Measurements from ENCODE around the gene TSPAN9. TPM values are rescaled to one million over a fixed set of nuclear protein-coding genes. Genes with fewer than 3 reads are reported as not detected.

The TSPAN9 gene
- total and polyA plus RNA-seq, 2 of the 4 experiments (the other 2 are of a cell fraction) = 17.7 to 39.1 TPM

GRCh38 chr12:3179731-3180130 lies 102.6 kb downstream of the TSPAN9 start:
- Histone ChIP-seq H2AFZ (replicated peaks; ENCODE audit: low read length, poor library complexity) (no peak overlapping the region), H3K56ac (ENCODE audit: extremely low read depth, insufficient read depth, low read length) (no peak overlapping the region), H3K79me1 (ENCODE audit: low read depth in 1 of 2, low read length in 2 of 2) (peaks cover 0 to 4% of the 10 kb centered on the region in 2 experiments; a peak in 2 of 4 replicates), H2AK5ac (ENCODE audit: low read depth, low read length) (no peak overlapping the region), H3K4me2 (ENCODE audit: low read depth, low read length) (no peak overlapping the region), H3K4me3 (ENCODE audit: insufficient read depth, low read depth, low read length) (no peak overlapping the region), H2BK20ac (ENCODE audit: low read depth, low read length) (no peak overlapping the region), H2BK120ac (ENCODE audit: low read depth, low read length) (no peak overlapping the region), H3K4me1 (ENCODE audit: control insufficient read depth, insufficient read depth, low read length) (peaks cover 2% of the 10 kb centered on the region; the same call in 1 of the 2 replicates), H3K27ac (ENCODE audit: insufficient read depth, low read length) (no peak overlapping the region), H4K20me1 (ENCODE audit: insufficient read depth, low read length) (no peaks in the 10 kb centered on the region), H3K36me3 (ENCODE audit: control insufficient read depth, insufficient read depth, low read length) (no peaks in the 10 kb centered on the region), H4K8ac (ENCODE audit: low read depth in 2 of 2, low read length in 2 of 2) (no peak overlapping the region), H3K4ac (ENCODE audit: low read depth, low read length) (no peak overlapping the region), H3K9me1 (ENCODE audit: insufficient read depth, low read length) (peaks cover 3% of the 10 kb centered on the region; the same call in 1 of the 2 replicates), H3K9ac (ENCODE audit: low read depth, low read length) (no peak overlapping the region), H3K14ac (replicated peaks; ENCODE audit: low read depth, low read length) (no peak overlapping the region), H4K91ac (ENCODE audit: insufficient read depth, low read depth, low read length) (no peak overlapping the region), H2AK9ac (replicated peaks; ENCODE audit: low read depth, low read length, poor library complexity) (no peak overlapping the region), H3K27me3 (ENCODE audit: control insufficient read depth, insufficient read depth, low read length) (no peaks in the 10 kb centered on the region), H2BK15ac (ENCODE audit: low read depth, low read length) (no peak overlapping the region), H3K9me3 (ENCODE audit: control insufficient read depth, insufficient read depth, low read length) (no peaks in the 10 kb centered on the region), H3K18ac (ENCODE audit: low read depth, low read length) (no peak overlapping the region), H2BK5ac (ENCODE audit: low read depth, low read length, poor library complexity, severe bottlenecking) (no peak overlapping the region), H3K23ac (ENCODE audit: low read depth, low read length) (no peak overlapping the region), H4K5ac (ENCODE audit: low read depth, low read length) (no peak overlapping the region)
- ATAC-seq (ENCODE audit: low read depth) (no peak), DNase-seq (no peak)
- in situ Hi-C loops (cut with MboI; ENCODE audit: low sequenced_read_pairs) = no loop called here
- ChIA-PET POLR2A (ENCODE audit: unreplicated experiment) (no interaction called here), CTCF (no interaction called here)
- dilution Hi-C loops (cut with HindIII; ENCODE audit: low sequenced_read_pairs, unreplicated experiment) = no loop called here
- no TSS peak for BruUV-seq (replicated peaks)
- intact Hi-C loops (cut with micrococcal nuclease) = no loop called here
- TF ChIP-seq SMC3 (IDR thresholded peaks at IDR 0.05; ENCODE audit: low read depth, low read length) (no peak), RAD21 (IDR thresholded peaks at IDR 0.05; ENCODE audit: low read length) (no peak), FOS (IDR thresholded peaks at IDR 0.05; ENCODE audit: low read depth, low read length) (no peak), CHD1 (IDR thresholded peaks at IDR 0.05; ENCODE audit: low read depth, low read length) (no peak), NFE2L2 (IDR thresholded peaks at IDR 0.05; ENCODE audit: low read depth, low read length) (no peak), CEBPB (IDR thresholded peaks at IDR 0.05; ENCODE audit: low read depth, low read length) (no peak), RFX5 (IDR thresholded peaks at IDR 0.05; ENCODE audit: low read depth, low read length) (no peak), BHLHE40 (IDR thresholded peaks at IDR 0.05; ENCODE audit: low read depth, low read length) (no peak), RCOR1 (IDR thresholded peaks at IDR 0.05; ENCODE audit: insufficient replicate concordance, low read length) (no peak), POLR2A (IDR thresholded peaks at IDR 0.05; ENCODE audit: low read depth, low read length) (no peak)
- TF ChIP-seq, protein P1, sequence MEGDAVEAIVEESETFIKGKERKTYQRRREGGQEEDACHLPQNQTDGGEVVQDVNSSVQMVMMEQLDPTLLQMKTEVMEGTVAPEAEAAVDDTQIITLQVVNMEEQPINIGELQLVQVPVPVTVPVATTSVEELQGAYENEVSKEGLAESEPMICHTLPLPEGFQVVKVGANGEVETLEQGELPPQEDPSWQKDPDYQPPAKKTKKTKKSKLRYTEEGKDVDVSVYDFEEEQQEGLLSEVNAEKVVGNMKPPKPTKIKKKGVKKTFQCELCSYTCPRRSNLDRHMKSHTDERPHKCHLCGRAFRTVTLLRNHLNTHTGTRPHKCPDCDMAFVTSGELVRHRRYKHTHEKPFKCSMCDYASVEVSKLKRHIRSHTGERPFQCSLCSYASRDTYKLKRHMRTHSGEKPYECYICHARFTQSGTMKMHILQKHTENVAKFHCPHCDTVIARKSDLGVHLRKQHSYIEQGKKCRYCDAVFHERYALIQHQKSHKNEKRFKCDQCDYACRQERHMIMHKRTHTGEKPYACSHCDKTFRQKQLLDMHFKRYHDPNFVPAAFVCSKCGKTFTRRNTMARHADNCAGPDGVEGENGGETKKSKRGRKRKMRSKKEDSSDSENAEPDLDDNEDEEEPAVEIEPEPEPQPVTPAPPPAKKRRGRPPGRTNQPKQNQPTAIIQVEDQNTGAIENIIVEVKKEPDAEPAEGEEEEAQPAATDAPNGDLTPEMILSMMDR (conservative IDR thresholded peaks at IDR 0.05; ENCODE audit: low read depth, low read length) = no peak
- TF ChIP-seq, protein P2, sequence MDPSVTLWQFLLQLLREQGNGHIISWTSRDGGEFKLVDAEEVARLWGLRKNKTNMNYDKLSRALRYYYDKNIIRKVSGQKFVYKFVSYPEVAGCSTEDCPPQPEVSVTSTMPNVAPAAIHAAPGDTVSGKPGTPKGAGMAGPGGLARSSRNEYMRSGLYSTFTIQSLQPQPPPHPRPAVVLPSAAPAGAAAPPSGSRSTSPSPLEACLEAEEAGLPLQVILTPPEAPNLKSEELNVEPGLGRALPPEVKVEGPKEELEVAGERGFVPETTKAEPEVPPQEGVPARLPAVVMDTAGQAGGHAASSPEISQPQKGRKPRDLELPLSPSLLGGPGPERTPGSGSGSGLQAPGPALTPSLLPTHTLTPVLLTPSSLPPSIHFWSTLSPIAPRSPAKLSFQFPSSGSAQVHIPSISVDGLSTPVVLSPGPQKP (IDR thresholded peaks at IDR 0.05; ENCODE audit: borderline replicate concordance, low read depth, low read length) = no peak
- TF ChIP-seq, protein P3, sequence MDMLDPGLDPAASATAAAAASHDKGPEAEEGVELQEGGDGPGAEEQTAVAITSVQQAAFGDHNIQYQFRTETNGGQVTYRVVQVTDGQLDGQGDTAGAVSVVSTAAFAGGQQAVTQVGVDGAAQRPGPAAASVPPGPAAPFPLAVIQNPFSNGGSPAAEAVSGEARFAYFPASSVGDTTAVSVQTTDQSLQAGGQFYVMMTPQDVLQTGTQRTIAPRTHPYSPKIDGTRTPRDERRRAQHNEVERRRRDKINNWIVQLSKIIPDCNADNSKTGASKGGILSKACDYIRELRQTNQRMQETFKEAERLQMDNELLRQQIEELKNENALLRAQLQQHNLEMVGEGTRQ (IDR thresholded peaks at IDR 0.05; ENCODE audit: low read depth, low read length) = no peak
- 87% methylated on average over 8 of the region's 12 CpGs; no CpG with 5 or more reads in 1 of the 2 experiments for WGBS, 2 experiments (ENCODE audit: extremely low coverage in 2 of 2, insufficient read length in 1 of 2)
